Medulla oblongata (tissue), 1 donor: ENCODE results near the gene SVBP.
"Not testable (repeated sequence)": the region's sequence is repeated elsewhere in the genome, so short reads cannot be mapped to it uniquely, and the experiment has no call there.

Experiments used
- DNase-seq: peaks from one replicate; pipeline ENCODE4 v3.0.0-alpha.2; 2015; ENCODE audit errors: extremely low spot score

Gene SVBP

GRCh38 chr1:42841440-42842147, 24.4 kb upstream of the SVBP start:
- DNase-seq, result no peak

- no peak for DNase-seq
Observed at GRCh38 chr1:42841010-42841409, 23.8 kb upstream of the SVBP start.

- peak; percentile 74 for DNase-seq
Observed at GRCh38 chr1:42838482-42839190, 21.4 kb upstream of the SVBP start.

- peak; percentile 42 for DNase-seq
Observed at GRCh38 chr1:42837709-42838108, 20.5 kb upstream of the SVBP start.

GRCh38 chr1:42835422-42835821, 18.2 kb upstream of the SVBP start:
- DNase-seq, result no peak

- no peak for DNase-seq
Observed at GRCh38 chr1:42834803-42835202, 17.6 kb upstream of the SVBP start.

GRCh38 chr1:42833981-42834380, 16.8 kb upstream of the SVBP start:
- peak; percentile 41 for DNase-seq

- DNase-seq, result no peak
Observed at GRCh38 chr1:42832641-42833240, 15.5 kb upstream of the SVBP start.

- no peak for DNase-seq
Observed at GRCh38 chr1:42831273-42831672, 14.1 kb upstream of the SVBP start.

- DNase-seq, result no peak
Observed at GRCh38 chr1:42830631-42831030, 13.4 kb upstream of the SVBP start.

- DNase-seq, result no peak
Observed at GRCh38 chr1:42825036-42825851, 8.0 kb upstream of the SVBP start.

GRCh38 chr1:42824481-42825035, 7.4 kb upstream of the SVBP start:
- no peak for DNase-seq

- no peak for DNase-seq
Observed at GRCh38 chr1:42822800-42823392, 5.7 kb upstream of the SVBP start.

- no peak for DNase-seq
Observed at GRCh38 chr1:42821690-42822089, 4.5 kb upstream of the SVBP start.

GRCh38 chr1:42820813-42821212, 3.6 kb upstream of the SVBP start:
- no peak for DNase-seq

GRCh38 chr1:42817976-42818375, 779 bp upstream of the SVBP start:
- DNase-seq, result no peak

GRCh38 chr1:42817440-42817767, 207 bp upstream of the SVBP start:
- no peak for DNase-seq

- DNase-seq, result no peak
Observed at GRCh38 chr1:42815941-42816584, 1.1 kb downstream of the SVBP start.

- not testable (repeated sequence) for DNase-seq
Observed at GRCh38 chr1:42814815-42815214, 2.4 kb downstream of the SVBP start.

GRCh38 chr1:42807056-42807668, 10.0 kb downstream of the SVBP start:
- DNase-seq, result no peak

- no peak for DNase-seq
Observed at GRCh38 chr1:42806593-42806992, 10.6 kb downstream of the SVBP start.
